ENCODE measurements around the gene CD2AP. TPM values are rescaled to one million over a fixed set of nuclear protein-coding genes. Genes with fewer than 3 reads are reported as not detected.

The CD2AP gene
- total RNA-seq, 1 experiment from 2014 or later, result 41.8 TPM

DNA sequence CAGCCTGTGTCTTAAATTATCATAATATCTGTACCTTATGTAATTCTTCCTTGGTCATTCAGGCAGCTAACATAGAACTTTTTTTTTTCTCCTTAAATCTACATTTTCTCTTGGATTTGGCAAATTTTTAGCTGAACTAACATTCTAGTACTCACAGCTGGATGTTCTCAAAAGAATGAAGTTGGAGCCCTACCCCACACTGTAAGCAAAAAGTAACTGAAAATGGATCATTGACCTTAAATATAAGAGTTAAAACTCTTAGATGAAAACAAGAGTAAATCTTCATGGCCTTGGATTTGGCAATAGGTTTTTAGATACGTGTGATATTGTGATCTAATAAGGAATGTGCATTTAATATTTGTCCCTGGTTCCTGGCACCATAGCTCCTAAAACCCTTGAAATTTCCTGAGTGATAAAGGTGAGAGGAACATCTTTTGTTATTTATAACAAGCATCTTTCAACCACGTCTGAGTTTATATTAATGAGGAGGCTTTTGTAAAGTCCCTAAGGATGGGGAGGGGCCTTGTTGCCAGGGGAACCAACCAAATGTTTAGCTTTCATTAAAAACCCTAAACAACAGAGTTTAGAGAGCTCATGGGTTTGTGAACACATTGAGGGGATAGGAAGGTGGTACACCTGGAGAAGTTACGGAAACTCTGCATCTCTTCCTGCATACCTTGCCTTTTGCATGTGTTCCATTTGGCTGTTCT lies 114.7 kb downstream of the CD2AP start:
- ChIA-PET CTCF (no interaction called here), POLR2A (no interaction called here)

DNA sequence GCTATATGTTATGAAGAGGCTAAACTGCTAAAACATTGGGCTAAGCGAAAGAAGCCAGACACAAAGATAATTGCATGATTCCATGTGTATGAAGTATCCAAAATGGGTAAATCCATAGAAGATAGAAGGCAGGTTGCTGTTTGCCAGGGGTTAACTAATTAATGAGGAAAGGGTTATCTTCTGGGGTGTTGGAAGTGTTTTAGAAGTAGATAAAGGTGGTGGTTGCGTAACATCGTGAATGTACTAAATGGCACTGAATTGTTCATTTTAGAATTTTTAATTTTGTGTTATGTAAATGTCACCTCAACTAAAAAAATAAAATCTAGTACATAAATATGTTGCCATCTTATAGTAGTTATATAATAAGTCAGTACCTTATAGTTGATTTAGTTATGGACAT lies 116.4 kb downstream of the CD2AP start:
- POLR2A ChIA-PET, result no interaction called here

More for the DNA sequence above, 114.7 kb downstream of the CD2AP start:
- ATAC-seq (no peak), DNase-seq (ENCODE audit: low read depth, low spot score) (no peak)
- no TSS peak for BruUV-seq (replicated peaks)
- no peaks in the 10 kb centered on the region for H3K27me3 ChIP-seq (ENCODE audit: control insufficient read depth, insufficient read depth, low read length)
- intact Hi-C loops (cut with micrococcal nuclease; ENCODE audit: unreplicated experiment) (no loop called here), in situ Hi-C loops (cut with HindIII; ENCODE audit: low pct_unique_long_range_greater_than_20kb, low sequenced_read_pairs) (no loop called here)
- H3K4me3 ChIP-seq (ENCODE audit: low read depth in 2 of 2, low read length in 2 of 2), result no peak overlapping the region
- no peak overlapping the region for H3K27ac ChIP-seq (ENCODE audit: low read length)
- TF ChIP-seq, protein P1, sequence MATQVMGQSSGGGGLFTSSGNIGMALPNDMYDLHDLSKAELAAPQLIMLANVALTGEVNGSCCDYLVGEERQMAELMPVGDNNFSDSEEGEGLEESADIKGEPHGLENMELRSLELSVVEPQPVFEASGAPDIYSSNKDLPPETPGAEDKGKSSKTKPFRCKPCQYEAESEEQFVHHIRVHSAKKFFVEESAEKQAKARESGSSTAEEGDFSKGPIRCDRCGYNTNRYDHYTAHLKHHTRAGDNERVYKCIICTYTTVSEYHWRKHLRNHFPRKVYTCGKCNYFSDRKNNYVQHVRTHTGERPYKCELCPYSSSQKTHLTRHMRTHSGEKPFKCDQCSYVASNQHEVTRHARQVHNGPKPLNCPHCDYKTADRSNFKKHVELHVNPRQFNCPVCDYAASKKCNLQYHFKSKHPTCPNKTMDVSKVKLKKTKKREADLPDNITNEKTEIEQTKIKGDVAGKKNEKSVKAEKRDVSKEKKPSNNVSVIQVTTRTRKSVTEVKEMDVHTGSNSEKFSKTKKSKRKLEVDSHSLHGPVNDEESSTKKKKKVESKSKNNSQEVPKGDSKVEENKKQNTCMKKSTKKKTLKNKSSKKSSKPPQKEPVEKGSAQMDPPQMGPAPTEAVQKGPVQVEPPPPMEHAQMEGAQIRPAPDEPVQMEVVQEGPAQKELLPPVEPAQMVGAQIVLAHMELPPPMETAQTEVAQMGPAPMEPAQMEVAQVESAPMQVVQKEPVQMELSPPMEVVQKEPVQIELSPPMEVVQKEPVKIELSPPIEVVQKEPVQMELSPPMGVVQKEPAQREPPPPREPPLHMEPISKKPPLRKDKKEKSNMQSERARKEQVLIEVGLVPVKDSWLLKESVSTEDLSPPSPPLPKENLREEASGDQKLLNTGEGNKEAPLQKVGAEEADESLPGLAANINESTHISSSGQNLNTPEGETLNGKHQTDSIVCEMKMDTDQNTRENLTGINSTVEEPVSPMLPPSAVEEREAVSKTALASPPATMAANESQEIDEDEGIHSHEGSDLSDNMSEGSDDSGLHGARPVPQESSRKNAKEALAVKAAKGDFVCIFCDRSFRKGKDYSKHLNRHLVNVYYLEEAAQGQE (IDR thresholded peaks at IDR 0.05; ENCODE audit: insufficient read depth in 1 of 2, low read depth in 2 of 2, low read length in 1 of 2), result no peak
- TF ChIP-seq, protein P2, sequence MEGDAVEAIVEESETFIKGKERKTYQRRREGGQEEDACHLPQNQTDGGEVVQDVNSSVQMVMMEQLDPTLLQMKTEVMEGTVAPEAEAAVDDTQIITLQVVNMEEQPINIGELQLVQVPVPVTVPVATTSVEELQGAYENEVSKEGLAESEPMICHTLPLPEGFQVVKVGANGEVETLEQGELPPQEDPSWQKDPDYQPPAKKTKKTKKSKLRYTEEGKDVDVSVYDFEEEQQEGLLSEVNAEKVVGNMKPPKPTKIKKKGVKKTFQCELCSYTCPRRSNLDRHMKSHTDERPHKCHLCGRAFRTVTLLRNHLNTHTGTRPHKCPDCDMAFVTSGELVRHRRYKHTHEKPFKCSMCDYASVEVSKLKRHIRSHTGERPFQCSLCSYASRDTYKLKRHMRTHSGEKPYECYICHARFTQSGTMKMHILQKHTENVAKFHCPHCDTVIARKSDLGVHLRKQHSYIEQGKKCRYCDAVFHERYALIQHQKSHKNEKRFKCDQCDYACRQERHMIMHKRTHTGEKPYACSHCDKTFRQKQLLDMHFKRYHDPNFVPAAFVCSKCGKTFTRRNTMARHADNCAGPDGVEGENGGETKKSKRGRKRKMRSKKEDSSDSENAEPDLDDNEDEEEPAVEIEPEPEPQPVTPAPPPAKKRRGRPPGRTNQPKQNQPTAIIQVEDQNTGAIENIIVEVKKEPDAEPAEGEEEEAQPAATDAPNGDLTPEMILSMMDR (IDR thresholded peaks at IDR 0.05), result no peak
- no peak for TF ChIP-seq POLR2AphosphoS5 (IDR thresholded peaks at IDR 0.05; ENCODE audit: low read depth, low read length)
- no peak for TF ChIP-seq SIN3A (IDR thresholded peaks at IDR 0.05; ENCODE audit: borderline replicate concordance, insufficient read depth, low read depth, low read length)
- no peak for TF ChIP-seq TCF7L2 (IDR thresholded peaks at IDR 0.05; ENCODE audit: low read depth, low read length)
- no peaks in the 10 kb centered on the region for H3K9me3 ChIP-seq (ENCODE audit: control insufficient read depth, insufficient read depth, low read depth, low read length)
- peaks cover 7% of the 10 kb centered on the region; the same call in 1 of the 2 replicates for H3K36me3 ChIP-seq (ENCODE audit: control insufficient read depth, insufficient read depth, low read length)
- no peaks in the 10 kb centered on the region for H3K4me1 ChIP-seq (ENCODE audit: control insufficient read depth, insufficient read depth, low read length)

More for the DNA sequence above, 116.4 kb downstream of the CD2AP start:
- Histone ChIP-seq H3K36me3 (ENCODE audit: control insufficient read depth, insufficient read depth, low read length) (peaks cover 7% of the 10 kb centered on the region), H3K4me3 (ENCODE audit: low read depth in 2 of 2, low read length in 2 of 2) (no peak overlapping the region), H3K27ac (ENCODE audit: low read length) (no peak overlapping the region), H3K27me3 (ENCODE audit: control insufficient read depth, insufficient read depth, low read length) (no peaks in the 10 kb centered on the region), H3K4me1 (ENCODE audit: control insufficient read depth, insufficient read depth, low read length) (no peaks in the 10 kb centered on the region), H3K9me3 (ENCODE audit: control insufficient read depth, insufficient read depth, low read depth, low read length) (no peaks in the 10 kb centered on the region)
- TSS peak; percentile 17 for BruUV-seq (replicated peaks)
- in situ Hi-C loops (cut with HindIII; ENCODE audit: low pct_unique_long_range_greater_than_20kb, low sequenced_read_pairs) (no loop called here), intact Hi-C loops (cut with micrococcal nuclease; ENCODE audit: unreplicated experiment) (no loop called here)
- CTCF ChIA-PET, result no interaction called here
- no peak for ATAC-seq
- TF ChIP-seq, protein P2 (IDR thresholded peaks at IDR 0.05), result no peak
- TF ChIP-seq SIN3A (IDR thresholded peaks at IDR 0.05; ENCODE audit: borderline replicate concordance, insufficient read depth, low read depth, low read length) (no peak), POLR2AphosphoS5 (IDR thresholded peaks at IDR 0.05; ENCODE audit: low read depth, low read length) (no peak), TCF7L2 (IDR thresholded peaks at IDR 0.05; ENCODE audit: low read depth, low read length) (no peak)
- TF ChIP-seq, protein P1 (IDR thresholded peaks at IDR 0.05; ENCODE audit: insufficient read depth in 1 of 2, low read depth in 2 of 2, low read length in 1 of 2), result no peak
- DNase-seq (ENCODE audit: low read depth, low spot score), result no peak

Measured in Panc1 (cell line).